Lower lobe of right lung (tissue), 2 donors: ENCODE measurements around the gene CD2AP. TPM values are rescaled to one million over a fixed set of nuclear protein-coding genes. Genes with fewer than 3 reads are reported as not detected.

Source experiments
- ATAC-seq, 2 donors: fragments of 200-7000 bp; cut with Tn5 transposase; one replicate each; pipeline ENCODE4 v1.9.1; 2020 to 2022; ENCODE audit warnings: mild to moderate bottlenecking in 2 of 2, moderate library complexity in 2 of 2
- DNase-seq: peaks from one replicate; pipeline ENCODE4 v3.0.0-alpha.2; 2020
- H3K27ac ChIP-seq: fragments of 200-600 bp; one replicate; pipeline ENCODE4 v1.8.0; 2022
- H3K27me3 ChIP-seq: fragments of 200-600 bp; one replicate; pipeline ENCODE4 v1.8.0; 2022; ENCODE audit warnings: low read depth
- H3K36me3 ChIP-seq: fragments of 200-600 bp; one replicate; pipeline ENCODE4 v1.8.0; 2022; ENCODE audit warnings: mild to moderate bottlenecking
- H3K4me1 ChIP-seq: fragments of 200-600 bp; one replicate; pipeline ENCODE4 v1.8.0; 2022
- H3K4me3 ChIP-seq: fragments of 200-600 bp; one replicate; pipeline ENCODE4 v1.8.0; 2022; ENCODE audit warnings: mild to moderate bottlenecking
- H3K9me3 ChIP-seq: fragments of 200-600 bp; one replicate; pipeline ENCODE4 v1.8.0; 2022
- intact Hi-C: fragments of 100-400 bp; cut with DNase I; formaldehyde crosslinking; loops from one replicate; pipeline ENCODE4 v1.11.0; 2022
- total RNA-seq: library from RNA; stranded (reverse); fragmentation: NEBNext Ultra II Directional; extraction: Animal tissue kit (Norgen Biotek cat#: 25700); gene quantifications from one replicate; pipeline ENCODE4 v1.2.1, GENCODE V29; 2021
- TF ChIP-seq, protein P1 (sequence below): fragments of 200-600 bp; IDR thresholded peaks from one replicate; pipeline ENCODE4 v1.8.0; 2022; ENCODE audit warnings: antibody characterized with exemption, mild to moderate bottlenecking
- donor health status: DM: no; HTN: yes; CAD: no; lungs with severe emphysema.

The CD2AP gene
- total RNA-seq, 1 donor from 2014 or later = 38.1 TPM

DNA sequence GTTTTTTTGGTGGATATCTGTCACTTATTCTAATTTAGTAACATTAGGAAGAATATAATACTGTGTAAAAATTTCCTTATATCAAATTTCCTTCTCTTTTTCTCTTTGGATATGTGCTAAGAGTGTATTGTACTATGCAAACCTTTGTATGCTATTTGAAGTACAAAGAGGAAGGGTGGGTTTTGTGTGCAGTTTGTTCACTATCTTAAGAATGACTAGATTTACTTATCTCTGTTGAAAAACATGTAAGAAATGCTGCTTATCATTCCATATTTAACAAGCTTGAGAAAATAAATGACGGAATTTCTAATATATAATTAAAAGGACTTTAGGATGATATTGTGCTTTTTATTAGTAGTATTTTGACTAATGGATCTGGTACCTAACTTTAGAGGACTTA lies 13.1 kb downstream of the CD2AP start:
- no peak for ATAC-seq
- no peaks in the 10 kb centered on the region for H3K9me3 ChIP-seq
- intact Hi-C loops = no loop called here
- no peaks in the 10 kb centered on the region for H3K27me3 ChIP-seq
- no peak for DNase-seq
- H3K4me1 ChIP-seq = no peaks in the 10 kb centered on the region
- H3K36me3 ChIP-seq = no peaks in the 10 kb centered on the region
- H3K4me3 ChIP-seq = no peak overlapping the region
- H3K27ac ChIP-seq = no peak overlapping the region
- TF ChIP-seq, protein P1, sequence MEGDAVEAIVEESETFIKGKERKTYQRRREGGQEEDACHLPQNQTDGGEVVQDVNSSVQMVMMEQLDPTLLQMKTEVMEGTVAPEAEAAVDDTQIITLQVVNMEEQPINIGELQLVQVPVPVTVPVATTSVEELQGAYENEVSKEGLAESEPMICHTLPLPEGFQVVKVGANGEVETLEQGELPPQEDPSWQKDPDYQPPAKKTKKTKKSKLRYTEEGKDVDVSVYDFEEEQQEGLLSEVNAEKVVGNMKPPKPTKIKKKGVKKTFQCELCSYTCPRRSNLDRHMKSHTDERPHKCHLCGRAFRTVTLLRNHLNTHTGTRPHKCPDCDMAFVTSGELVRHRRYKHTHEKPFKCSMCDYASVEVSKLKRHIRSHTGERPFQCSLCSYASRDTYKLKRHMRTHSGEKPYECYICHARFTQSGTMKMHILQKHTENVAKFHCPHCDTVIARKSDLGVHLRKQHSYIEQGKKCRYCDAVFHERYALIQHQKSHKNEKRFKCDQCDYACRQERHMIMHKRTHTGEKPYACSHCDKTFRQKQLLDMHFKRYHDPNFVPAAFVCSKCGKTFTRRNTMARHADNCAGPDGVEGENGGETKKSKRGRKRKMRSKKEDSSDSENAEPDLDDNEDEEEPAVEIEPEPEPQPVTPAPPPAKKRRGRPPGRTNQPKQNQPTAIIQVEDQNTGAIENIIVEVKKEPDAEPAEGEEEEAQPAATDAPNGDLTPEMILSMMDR = no peak

DNA sequence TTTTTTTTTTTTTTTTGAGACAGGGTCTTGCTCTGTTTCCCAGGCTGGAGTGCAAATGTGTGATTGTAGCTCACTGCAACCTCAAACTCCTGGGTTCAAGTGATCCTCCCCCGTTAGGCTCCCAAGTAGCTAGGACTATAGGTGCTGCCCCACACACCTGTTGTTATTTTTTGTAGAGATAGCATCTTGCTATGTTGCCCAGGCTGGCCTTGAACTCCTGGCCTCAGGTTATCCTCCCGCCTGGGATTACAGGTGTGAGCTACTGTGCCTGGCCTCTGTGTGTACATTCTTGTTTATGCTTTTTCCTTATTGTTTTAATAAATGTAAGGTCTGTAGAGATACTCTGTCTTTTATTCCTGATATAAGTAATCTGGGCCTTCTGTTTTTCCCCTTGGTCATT lies 14.8 kb downstream of the CD2AP start:
- no peak overlapping the region for H3K27ac ChIP-seq
- DNase-seq (no peak), ATAC-seq (no peak)
- no peak overlapping the region for H3K4me3 ChIP-seq
- TF ChIP-seq, protein P1 = no peak
- H3K9me3 ChIP-seq = no peaks in the 10 kb centered on the region
- intact Hi-C loops = no loop called here
- H3K36me3 ChIP-seq = no peaks in the 10 kb centered on the region
- H3K4me1 ChIP-seq = no peaks in the 10 kb centered on the region
- no peaks in the 10 kb centered on the region for H3K27me3 ChIP-seq

DNA sequence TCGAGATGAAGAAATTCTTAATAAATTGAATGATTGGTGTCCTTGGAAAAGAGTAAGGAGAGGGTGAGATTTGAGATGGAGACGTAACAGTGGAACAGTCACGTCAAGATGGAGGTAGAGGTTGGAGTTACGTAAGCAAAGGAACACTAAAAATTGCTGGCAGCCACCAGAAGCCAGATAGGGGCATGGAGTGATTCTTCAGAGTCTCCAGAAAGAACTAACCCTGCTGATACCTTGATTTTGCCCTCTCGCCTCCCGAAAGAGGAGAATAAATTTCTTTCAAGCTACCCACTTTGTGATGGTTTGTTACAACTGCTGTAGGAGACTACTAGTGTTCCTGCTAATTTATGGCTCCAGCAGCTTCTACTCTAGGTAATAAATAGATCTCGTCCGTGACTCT lies 17.6 kb downstream of the CD2AP start:
- no peaks in the 10 kb centered on the region for H3K4me1 ChIP-seq
- intact Hi-C loops = no loop called here
- no peak overlapping the region for H3K27ac ChIP-seq
- no peaks in the 10 kb centered on the region for H3K27me3 ChIP-seq
- no peaks in the 10 kb centered on the region for H3K36me3 ChIP-seq
- no peak for ATAC-seq
- TF ChIP-seq, protein P1 = no peak
- no peaks in the 10 kb centered on the region for H3K9me3 ChIP-seq
- no peak overlapping the region for H3K4me3 ChIP-seq
- DNase-seq = no peak

DNA sequence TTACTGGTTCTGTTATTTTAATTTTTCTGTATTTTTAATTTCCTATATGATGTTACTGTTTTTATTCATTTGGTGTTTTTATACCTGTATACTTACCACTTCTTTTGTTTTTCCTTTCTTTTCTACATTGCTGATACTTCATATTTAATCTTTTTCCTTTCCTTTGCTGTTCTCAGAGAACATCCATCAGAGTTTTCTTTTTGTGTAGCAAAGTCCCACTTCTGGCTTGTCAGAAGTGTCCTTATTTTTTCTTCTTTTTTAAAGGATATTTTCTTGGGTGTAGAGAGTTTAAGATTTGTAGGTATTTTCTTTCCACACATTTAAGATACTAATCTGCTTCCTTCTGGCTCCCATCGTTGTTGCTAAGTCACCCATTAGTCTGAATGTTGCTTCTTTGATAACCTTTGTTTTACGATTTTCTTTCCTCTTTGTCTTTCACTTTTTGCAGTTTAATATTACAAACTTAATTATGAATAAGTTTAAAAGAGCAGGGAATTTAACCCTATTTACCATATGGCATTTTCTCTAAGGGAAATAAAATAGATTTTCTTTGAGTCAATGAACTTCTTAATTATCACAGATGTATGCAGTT lies 18.5 kb downstream of the CD2AP start:
- H3K4me1 ChIP-seq = no peaks in the 10 kb centered on the region
- no peaks in the 10 kb centered on the region for H3K27me3 ChIP-seq
- H3K36me3 ChIP-seq = no peaks in the 10 kb centered on the region
- H3K9me3 ChIP-seq = no peaks in the 10 kb centered on the region
- TF ChIP-seq, protein P1 = no peak
- no peak for ATAC-seq
- H3K4me3 ChIP-seq = no peak overlapping the region
- H3K27ac ChIP-seq = no peak overlapping the region
- no peak for DNase-seq
- intact Hi-C loops = no loop called here

DNA sequence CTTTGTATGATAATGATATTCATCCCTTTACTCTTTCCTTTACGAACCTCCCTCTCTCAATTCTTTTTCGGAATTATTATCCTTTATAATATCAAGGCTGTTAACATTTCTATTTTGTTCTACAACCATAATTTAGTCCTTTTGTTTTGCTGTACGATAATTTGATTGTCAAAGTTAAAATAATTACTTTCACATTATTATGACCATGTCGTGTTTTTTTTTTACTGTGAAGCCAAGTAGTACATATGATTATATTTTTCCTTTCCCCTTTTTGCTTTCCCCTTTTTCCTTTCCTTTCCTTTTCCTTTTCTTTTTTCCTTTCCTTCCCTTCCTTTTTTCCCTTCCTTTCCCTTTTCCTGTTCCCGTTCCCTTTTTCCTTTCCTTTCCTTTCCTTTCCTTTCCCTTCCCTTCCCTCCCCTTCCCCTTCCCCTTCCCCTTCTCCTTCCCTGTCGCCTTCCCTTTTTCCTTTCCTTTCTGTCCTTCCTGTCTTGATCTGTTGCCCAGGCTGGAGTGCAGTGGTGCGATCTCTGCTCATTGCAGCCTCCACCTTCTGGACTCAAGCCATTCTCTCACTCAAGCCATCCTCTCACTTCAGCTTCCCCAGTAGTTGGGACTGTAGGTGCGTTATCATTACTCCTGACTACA lies 19.5 kb downstream of the CD2AP start:
- no peaks in the 10 kb centered on the region for H3K9me3 ChIP-seq
- TF ChIP-seq, protein P1 = no peak
- DNase-seq (no peak), ATAC-seq (no peak)
- intact Hi-C loops = no loop called here
- H3K36me3 ChIP-seq = no peaks in the 10 kb centered on the region
- H3K4me3 ChIP-seq = no peak overlapping the region
- H3K27ac ChIP-seq = no peak overlapping the region
- H3K4me1 ChIP-seq = no peaks in the 10 kb centered on the region
- no peaks in the 10 kb centered on the region for H3K27me3 ChIP-seq
